IPS-NIHi7 (cell line): Measurements from ENCODE around the gene SDSL.

Experiments
- DNase-seq: peaks from one replicate; pipeline ENCODE4 v3.0.0; 2012; ENCODE audit warnings: mixed read lengths; ENCODE audit errors: extremely low spot score

Gene SDSL

DNA sequence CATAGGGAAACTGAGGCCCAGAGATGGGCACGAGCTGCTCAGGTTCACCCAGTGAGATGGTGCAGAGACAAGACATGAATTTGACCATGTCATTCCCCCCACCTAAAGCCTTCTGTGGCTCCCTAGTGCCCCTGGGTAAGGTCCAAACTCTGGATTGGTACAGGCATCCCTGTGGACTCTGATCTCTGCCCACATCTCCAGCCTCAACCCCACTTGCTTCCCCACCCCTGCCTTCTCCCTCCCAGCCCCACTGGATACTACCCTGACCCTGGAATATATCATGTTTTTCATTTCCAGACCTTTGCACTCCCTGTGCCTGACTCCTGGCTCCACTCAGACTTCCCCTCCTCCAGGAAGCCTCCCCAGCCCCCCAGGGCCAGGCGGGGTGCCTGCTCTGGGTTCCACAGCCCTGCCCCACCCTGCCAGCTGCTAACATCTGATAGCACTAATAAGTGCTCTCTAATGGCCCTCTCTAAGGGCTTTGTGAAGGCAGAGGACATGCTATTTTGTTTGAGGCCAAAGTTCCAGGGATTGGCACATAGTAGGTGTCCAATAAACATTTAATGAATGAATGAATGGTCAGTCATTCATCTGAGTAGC is 1.1 kb upstream of the SDSL start:
- DNase-seq, result no peak

- no peak for DNase-seq
These were observed 898 bp downstream of the SDSL start for GRCh38 chr12:113422886-113423669.

GRCh38 chr12:113424456-113424855 is 2.3 kb downstream of the SDSL start:
- DNase-seq, result no peak

GRCh38 chr12:113424915-113425823 is 3.0 kb downstream of the SDSL start:
- DNase-seq, result peak; percentile 81

DNA sequence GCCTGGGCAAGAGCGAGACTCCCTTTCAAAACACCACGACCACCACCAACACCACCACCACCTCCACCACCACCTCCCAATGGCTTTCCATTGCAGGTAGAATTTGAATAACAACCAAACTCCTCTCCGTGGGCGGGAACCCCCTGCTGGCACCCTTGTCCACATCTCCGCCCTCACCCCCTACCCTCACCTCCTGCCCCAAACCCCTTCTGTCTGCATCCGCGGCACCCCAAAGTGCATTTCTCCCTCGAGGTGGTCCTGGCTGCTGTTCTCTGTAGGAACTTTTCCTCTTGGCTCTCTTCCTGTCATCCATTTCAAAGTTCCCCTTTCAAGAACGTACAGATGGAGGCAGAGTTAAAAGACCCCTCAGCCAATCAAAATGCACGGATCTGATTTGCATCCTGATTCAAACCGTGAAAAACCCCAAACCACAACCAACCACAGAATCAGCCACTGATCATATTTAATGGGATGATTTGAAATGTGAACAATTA is 3.8 kb downstream of the SDSL start:
- peak; percentile 52 for DNase-seq

DNA sequence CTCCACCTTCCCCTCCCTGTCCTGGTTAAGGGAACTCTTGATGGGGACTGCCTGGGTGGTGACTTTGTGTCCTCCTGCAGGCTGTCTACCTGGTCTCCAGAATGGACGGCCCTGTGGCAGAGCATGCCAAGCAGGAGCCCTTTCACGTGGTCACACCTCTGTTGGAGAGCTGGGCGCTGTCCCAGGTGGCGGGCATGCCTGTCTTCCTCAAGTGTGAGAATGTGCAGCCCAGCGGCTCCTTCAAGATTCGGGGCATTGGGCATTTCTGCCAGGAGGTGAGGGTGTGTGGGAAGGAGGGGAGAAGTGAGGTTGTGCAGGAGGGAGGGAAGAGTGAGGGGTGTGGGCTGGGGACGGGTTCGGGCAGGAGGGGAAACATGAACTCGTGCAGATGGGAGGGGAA is 5.7 kb downstream of the SDSL start:
- no peak for DNase-seq

- no peak for DNase-seq
These were observed 6.3 kb downstream of the SDSL start for GRCh38 chr12:113428482-113428881.

- DNase-seq, result no peak
These were observed 10.8 kb downstream of the SDSL start for GRCh38 chr12:113432986-113433385.

DNA sequence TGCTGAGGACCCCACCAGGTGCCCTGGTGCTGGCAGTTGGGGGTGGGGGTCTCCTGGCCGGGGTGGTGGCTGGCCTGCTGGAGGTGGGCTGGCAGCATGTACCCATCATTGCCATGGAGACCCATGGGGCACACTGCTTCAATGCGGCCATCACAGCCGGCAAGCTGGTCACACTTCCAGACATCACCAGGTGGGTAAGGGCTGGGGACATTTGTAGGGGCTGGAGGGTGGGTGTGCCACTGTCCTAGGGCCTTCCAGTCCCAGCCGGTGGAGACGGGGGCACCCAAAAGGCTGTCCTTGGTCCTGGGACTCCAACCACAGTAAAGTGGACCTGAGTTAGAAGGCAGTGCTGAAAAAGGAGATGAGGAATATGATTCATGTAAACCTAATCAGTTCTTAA is 13.2 kb downstream of the SDSL start:
- no peak for DNase-seq

DNA sequence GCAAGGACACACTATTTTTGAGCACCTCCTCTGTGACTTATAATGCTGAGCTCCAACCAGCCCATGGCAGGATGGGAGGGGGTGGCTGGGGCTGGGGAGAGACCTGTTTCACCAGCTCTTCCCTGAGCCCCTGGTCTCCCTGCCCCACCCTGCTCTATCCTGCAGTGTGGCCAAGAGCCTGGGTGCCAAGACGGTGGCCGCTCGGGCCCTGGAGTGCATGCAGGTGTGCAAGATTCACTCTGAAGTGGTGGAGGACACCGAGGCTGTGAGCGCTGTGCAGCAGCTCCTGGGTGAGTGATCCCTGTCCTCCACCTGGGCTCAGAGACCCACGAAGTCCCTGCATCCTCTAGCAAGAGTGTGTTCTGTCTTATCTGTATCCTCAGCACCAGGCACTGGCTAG is 14.4 kb downstream of the SDSL start:
- DNase-seq, result no peak

DNA sequence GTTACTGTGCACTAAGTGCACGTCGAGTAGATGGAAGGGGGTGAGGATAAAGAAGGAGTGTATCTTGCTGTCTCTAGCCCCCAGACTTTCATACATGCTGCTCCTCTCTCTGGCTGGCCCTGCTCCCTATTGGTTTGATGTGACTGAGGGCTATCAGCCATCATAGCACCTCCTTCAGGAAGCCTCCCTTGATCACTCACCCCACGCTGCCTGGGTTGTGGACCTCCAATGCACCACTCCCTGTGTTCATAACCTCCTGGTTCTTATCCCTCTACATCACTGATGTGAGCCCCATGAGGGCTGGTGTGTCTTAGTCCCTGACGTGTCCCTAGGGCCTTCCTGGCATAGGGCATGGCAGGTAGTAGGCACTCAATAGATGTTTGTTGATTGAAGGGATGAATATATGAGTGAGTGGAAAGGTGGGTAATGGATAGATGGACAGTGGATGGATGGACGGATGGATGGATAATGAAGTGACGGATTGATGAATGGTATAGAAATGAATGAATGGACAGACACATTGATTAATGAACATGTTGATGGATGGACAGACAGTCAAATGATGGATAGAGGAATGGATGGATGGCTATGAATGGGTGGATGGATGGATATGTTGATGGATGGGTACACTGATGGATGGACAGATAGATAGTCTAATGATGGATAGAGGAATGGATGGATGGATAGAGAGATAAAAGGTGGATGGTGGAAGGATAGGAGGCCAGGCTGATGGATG is 15.0 kb downstream of the SDSL start:
- DNase-seq, result no peak

- no peak for DNase-seq
These were observed 15.5 kb downstream of the SDSL start for GRCh38 chr12:113437729-113438100.

GRCh38 chr12:113438523-113439300 is 16.5 kb downstream of the SDSL start:
- DNase-seq, result no peak

DNA sequence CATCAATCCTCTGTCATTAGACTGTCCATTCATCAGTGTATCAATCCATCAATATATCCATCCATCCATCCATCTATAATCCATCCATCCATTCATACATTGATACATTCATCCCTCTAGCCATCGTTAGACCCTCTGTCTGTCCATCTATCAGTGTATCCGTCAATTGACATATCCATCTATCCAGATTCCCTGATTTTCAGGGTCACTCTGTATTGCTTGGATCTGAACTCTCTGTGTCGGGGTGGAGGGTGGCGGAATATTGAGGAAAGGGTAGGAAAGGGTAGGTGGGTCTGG is 17.1 kb downstream of the SDSL start:
- DNase-seq, result no peak

GRCh38 chr12:113439606-113440030 is 17.4 kb downstream of the SDSL start:
- peak; percentile 88 for DNase-seq

- no peak for DNase-seq
These were observed 18.2 kb downstream of the SDSL start for GRCh38 chr12:113440336-113440735.

GRCh38 chr12:113440947-113441782 is 19.0 kb downstream of the SDSL start:
- DNase-seq, result no peak

GRCh38 chr12:113443030-113443539 is 20.9 kb downstream of the SDSL start:
- no peak for DNase-seq

- no peak for DNase-seq
These were observed 23.5 kb downstream of the SDSL start for GRCh38 chr12:113445544-113446171.
